ENCODE measurements around the gene DYNLL2. TPM values are rescaled to one million over a fixed set of nuclear protein-coding genes. Genes with fewer than 3 reads are reported as not detected.

The DYNLL2 gene
- total RNA-seq, 1 donor from 2014 or later, result 29.4 TPM

DNA sequence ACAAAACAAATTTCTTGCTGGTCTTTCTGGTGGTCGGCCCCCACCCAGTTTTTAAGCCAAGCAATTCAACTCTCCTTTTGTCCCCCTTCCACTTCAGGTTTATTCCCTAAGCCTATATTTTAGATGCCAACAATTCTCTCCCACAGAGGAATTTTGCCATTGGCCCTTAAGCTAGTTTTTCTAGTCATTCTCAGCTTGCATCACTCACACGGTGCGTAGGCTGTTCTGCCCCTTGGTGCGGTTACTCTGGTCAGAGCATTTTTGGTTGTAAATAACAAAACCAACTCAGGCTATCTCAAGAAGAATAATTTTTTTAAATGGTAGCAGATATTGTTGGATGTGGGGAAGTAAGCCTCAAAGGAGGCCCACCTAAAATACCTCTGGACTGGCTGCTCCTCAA is 33.7 kb upstream of the DYNLL2 start:
- Mint-ChIP-seq H3K9me3 (ENCODE audit: unreplicated experiment) (peaks cover under 1% of the 10 kb centered on the region), H3K36me3 (ENCODE audit: low read depth, unreplicated experiment) (no peaks in the 10 kb centered on the region), H3K4me1 (ENCODE audit: low read depth, unreplicated experiment) (peaks cover 3% of the 10 kb centered on the region), H3K4me3 (ENCODE audit: unreplicated experiment) (no peak overlapping the region), H3K27me3 (ENCODE audit: low read depth, unreplicated experiment) (peaks cover 22% of the 10 kb centered on the region), H3K27ac (ENCODE audit: unreplicated experiment) (no peak overlapping the region)
- TF ChIP-seq CTCF (IDR thresholded peaks at IDR 0.05; ENCODE audit: insufficient read depth, low read depth, low read length), result no peak
- no peak for TF ChIP-seq EZH2 (IDR thresholded peaks at IDR 0.05; ENCODE audit: insufficient read depth, low read length)
- Histone ChIP-seq H3K9me3 (ENCODE audit: insufficient read depth, low read depth, low read length) (no peaks in the 10 kb centered on the region), H3K4me2 (ENCODE audit: low read length) (no peak overlapping the region), H3K4me3 (ENCODE audit: insufficient read depth, low read depth, low read length) (no peak overlapping the region), H3K27me3 (ENCODE audit: insufficient read depth, low read length) (peaks cover 5% of the 10 kb centered on the region), H4K20me1 (ENCODE audit: insufficient read depth, low read length) (no peaks in the 10 kb centered on the region), H3K79me2 (ENCODE audit: insufficient read depth, low read length) (no peaks in the 10 kb centered on the region), H3K27ac (ENCODE audit: low read depth, low read length) (no peak overlapping the region), H3K4me1 (ENCODE audit: insufficient read depth, low read length) (no peaks in the 10 kb centered on the region), H3K9ac (ENCODE audit: low read length) (no peak overlapping the region), H3K36me3 (ENCODE audit: insufficient read depth, low read length) (no peaks in the 10 kb centered on the region), H2AFZ (ENCODE audit: low read depth, low read length) (no peak overlapping the region)
- no peak for FAIRE-seq
- no peak for DNase-seq (ENCODE audit: low read depth)

- peaks cover 3% of the 10 kb centered on the region for H3K4me1 Mint-ChIP-seq (ENCODE audit: low read depth, unreplicated experiment)
- TF ChIP-seq CTCF (IDR thresholded peaks at IDR 0.05; ENCODE audit: insufficient read depth, low read depth, low read length), result no peak
- TF ChIP-seq EZH2 (IDR thresholded peaks at IDR 0.05; ENCODE audit: insufficient read depth, low read length), result no peak
- peaks cover 1% of the 10 kb centered on the region for H3K9me3 Mint-ChIP-seq (ENCODE audit: unreplicated experiment)
- no peaks in the 10 kb centered on the region for H3K36me3 Mint-ChIP-seq (ENCODE audit: low read depth, unreplicated experiment)
- peaks cover 25% of the 10 kb centered on the region for H3K27me3 Mint-ChIP-seq (ENCODE audit: low read depth, unreplicated experiment)
- H4K20me1 ChIP-seq (ENCODE audit: insufficient read depth, low read length), result no peaks in the 10 kb centered on the region
- H3K9ac ChIP-seq (ENCODE audit: low read length), result no peak overlapping the region
- H3K4me3 ChIP-seq (ENCODE audit: insufficient read depth, low read depth, low read length), result no peak overlapping the region
- peaks cover 9% of the 10 kb centered on the region for H3K27me3 ChIP-seq (ENCODE audit: insufficient read depth, low read length)
- FAIRE-seq, result no peak
- no peaks in the 10 kb centered on the region for H3K4me1 ChIP-seq (ENCODE audit: insufficient read depth, low read length)
- no peak overlapping the region for H3K4me2 ChIP-seq (ENCODE audit: low read length)
- no peak overlapping the region for H3K4me3 Mint-ChIP-seq (ENCODE audit: unreplicated experiment)
- no peak overlapping the region for H3K27ac Mint-ChIP-seq (ENCODE audit: unreplicated experiment)
- H3K27ac ChIP-seq (ENCODE audit: low read depth, low read length), result no peak overlapping the region
- H3K9me3 ChIP-seq (ENCODE audit: insufficient read depth, low read depth, low read length), result no peaks in the 10 kb centered on the region
- H3K36me3 ChIP-seq (ENCODE audit: insufficient read depth, low read length), result no peaks in the 10 kb centered on the region
- DNase-seq (ENCODE audit: low read depth), result no peak
- no peaks in the 10 kb centered on the region for H3K79me2 ChIP-seq (ENCODE audit: insufficient read depth, low read length)
- H2AFZ ChIP-seq (ENCODE audit: low read depth, low read length), result no peak overlapping the region
Measured at GRCh38 chr17:58050966-58051365, 32.3 kb upstream of the DYNLL2 start.

DNA sequence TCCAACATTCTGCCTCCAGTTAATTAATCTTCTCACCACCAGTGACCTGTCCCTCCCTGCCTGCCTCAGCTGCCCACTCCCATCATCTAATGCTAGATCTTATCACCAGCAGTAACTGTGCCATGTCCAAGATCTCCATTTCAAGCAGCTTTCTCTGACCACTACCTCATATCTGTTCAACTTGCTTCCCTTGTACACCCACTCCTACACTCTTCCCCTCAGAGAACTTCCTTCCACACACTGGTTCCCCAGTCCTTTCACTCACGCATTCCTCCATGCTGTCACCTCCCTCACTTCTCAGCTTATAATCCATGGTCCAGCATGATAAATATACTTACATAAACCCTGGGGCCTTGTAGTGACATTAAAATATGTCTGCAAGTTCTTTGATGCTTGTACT is 31.8 kb upstream of the DYNLL2 start:
- TF ChIP-seq CTCF (IDR thresholded peaks at IDR 0.05; ENCODE audit: insufficient read depth, low read depth, low read length) (no peak), EZH2 (IDR thresholded peaks at IDR 0.05; ENCODE audit: insufficient read depth, low read length) (no peak)
- Histone ChIP-seq H3K4me1 (ENCODE audit: insufficient read depth, low read length) (no peaks in the 10 kb centered on the region), H3K27ac (ENCODE audit: low read depth, low read length) (no peak overlapping the region), H3K9ac (ENCODE audit: low read length) (no peak overlapping the region), H3K4me3 (ENCODE audit: insufficient read depth, low read depth, low read length) (no peak overlapping the region), H3K9me3 (ENCODE audit: insufficient read depth, low read depth, low read length) (no peaks in the 10 kb centered on the region), H3K4me2 (ENCODE audit: low read length) (no peak overlapping the region), H3K27me3 (ENCODE audit: insufficient read depth, low read length) (peaks cover 9% of the 10 kb centered on the region), H4K20me1 (ENCODE audit: insufficient read depth, low read length) (no peaks in the 10 kb centered on the region), H2AFZ (ENCODE audit: low read depth, low read length) (no peak overlapping the region), H3K36me3 (ENCODE audit: insufficient read depth, low read length) (no peaks in the 10 kb centered on the region), H3K79me2 (ENCODE audit: insufficient read depth, low read length) (no peaks in the 10 kb centered on the region)
- Mint-ChIP-seq H3K4me3 (ENCODE audit: unreplicated experiment) (no peak overlapping the region), H3K36me3 (ENCODE audit: low read depth, unreplicated experiment) (no peaks in the 10 kb centered on the region), H3K27me3 (ENCODE audit: low read depth, unreplicated experiment) (peaks cover 22% of the 10 kb centered on the region), H3K4me1 (ENCODE audit: low read depth, unreplicated experiment) (peaks cover 3% of the 10 kb centered on the region), H3K27ac (ENCODE audit: unreplicated experiment) (no peak overlapping the region), H3K9me3 (ENCODE audit: unreplicated experiment) (peaks cover 1% of the 10 kb centered on the region)
- FAIRE-seq (no peak), DNase-seq (ENCODE audit: low read depth) (no peak)

Data from astrocyte (in vitro differentiated cells and primary cell).